MCF 10A (cell line): Measurements from ENCODE around the gene SNTG2. TPM values are rescaled to one million over a fixed set of nuclear protein-coding genes. Genes with fewer than 3 reads are reported as not detected.

ENCODE experiments used
- BruUV-seq: library from RNA; stranded (reverse); fragments of 400-500 nt; replicated peaks from 2 replicates; lab custom pipeline; 2021; lab: Mats Ljungman, UMichigan
- CTCF ChIA-PET: fragments of 300-600 bp; sonication (Branson Sonifier 250); formaldehyde crosslinking; extraction: SDS; loops from one replicate; lab custom pipeline; 2021; ENCODE audit warnings: antibody characterized with exemption, inconsistent platforms; lab: Yijun Ruan, JAX
- POLR2A ChIA-PET: fragments of 300-600, 350-650 bp; sonication (Branson Sonifier 250); formaldehyde crosslinking; extraction: SDS; loops from one replicate; lab custom pipeline; 2020; ENCODE audit warnings: antibody characterized with exemption, inconsistent platforms; lab: Yijun Ruan, JAX
- DNase-seq: peaks from one replicate; pipeline ENCODE4 v3.0.0-alpha.2; 2018; ENCODE audit not compliant: unreplicated experiment
- H3K27ac Mint-ChIP-seq: one replicate; pipeline ENCODE4 v1.8.0; 2022; ENCODE audit warnings: mild to moderate bottlenecking, low read depth, mixed read lengths; ENCODE audit not compliant: unreplicated experiment
- H3K27me3 Mint-ChIP-seq: one replicate; pipeline ENCODE4 v1.8.0; 2022; ENCODE audit warnings: mixed read lengths; ENCODE audit not compliant: insufficient read depth, unreplicated experiment
- H3K36me3 Mint-ChIP-seq: one replicate; pipeline ENCODE4 v1.8.0; 2022; ENCODE audit warnings: mild to moderate bottlenecking, moderate library complexity, mixed read lengths; ENCODE audit not compliant: insufficient read depth, unreplicated experiment
- H3K4me1 Mint-ChIP-seq: one replicate; pipeline ENCODE4 v1.8.0; 2022; ENCODE audit warnings: mixed read lengths; ENCODE audit not compliant: insufficient read depth, unreplicated experiment
- H3K4me3 Mint-ChIP-seq: one replicate; pipeline ENCODE4 v1.8.0; 2022; ENCODE audit warnings: mild to moderate bottlenecking, moderate library complexity, mixed read lengths; ENCODE audit not compliant: unreplicated experiment
- H3K9me3 Mint-ChIP-seq: one replicate; pipeline ENCODE4 v1.8.0; 2022; ENCODE audit warnings: mixed read lengths; ENCODE audit not compliant: unreplicated experiment
- intact Hi-C: fragments of 100-400 bp; cut with micrococcal nuclease; formaldehyde crosslinking; loops from 2 replicates; pipeline ENCODE4 v1.14.1; 2022
- total RNA-seq: library from RNA; stranded (reverse); gene quantifications from 2 replicates; pipeline ENCODE4 v1.2.3, GENCODE V29; 2022
- TF ChIP-seq, protein P1 (sequence below): fragments of 200-600 bp; IDR thresholded peaks from one replicate; pipeline ENCODE4 v1.8.0; 2022; ENCODE audit warnings: antibody characterized with exemption, mild to moderate bottlenecking; ENCODE audit not compliant: unreplicated experiment

The SNTG2 gene
- total RNA-seq, 1 experiment from 2014 or later: not detected

DNA sequence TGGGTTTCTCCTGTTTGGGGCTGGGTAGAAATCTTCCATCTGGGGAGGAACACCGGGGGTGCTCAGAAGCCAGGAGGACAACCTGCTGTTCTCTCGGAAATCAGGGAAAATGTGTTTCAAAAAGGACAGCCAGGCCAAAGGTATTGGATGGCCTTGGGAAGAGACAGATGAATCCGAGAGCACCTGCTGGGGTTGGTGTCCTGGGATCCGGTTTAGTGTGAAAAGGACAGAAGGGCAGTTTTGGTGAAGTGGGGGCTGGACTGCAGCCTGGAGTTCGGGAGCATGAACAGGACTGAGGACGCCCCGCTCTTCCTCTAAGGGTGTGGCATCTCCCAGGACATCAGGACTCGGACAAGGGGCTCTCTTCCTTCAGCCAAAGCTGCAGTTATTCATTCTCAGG lies 24.9 kb upstream of the SNTG2 start:
- peaks cover 14% of the 10 kb centered on the region for H3K27me3 Mint-ChIP-seq
- H3K36me3 Mint-ChIP-seq: no peaks in the 10 kb centered on the region
- intact Hi-C loops: no loop called here
- no peak overlapping the region for H3K4me3 Mint-ChIP-seq
- H3K4me1 Mint-ChIP-seq: no peaks in the 10 kb centered on the region
- TF ChIP-seq, protein P1, sequence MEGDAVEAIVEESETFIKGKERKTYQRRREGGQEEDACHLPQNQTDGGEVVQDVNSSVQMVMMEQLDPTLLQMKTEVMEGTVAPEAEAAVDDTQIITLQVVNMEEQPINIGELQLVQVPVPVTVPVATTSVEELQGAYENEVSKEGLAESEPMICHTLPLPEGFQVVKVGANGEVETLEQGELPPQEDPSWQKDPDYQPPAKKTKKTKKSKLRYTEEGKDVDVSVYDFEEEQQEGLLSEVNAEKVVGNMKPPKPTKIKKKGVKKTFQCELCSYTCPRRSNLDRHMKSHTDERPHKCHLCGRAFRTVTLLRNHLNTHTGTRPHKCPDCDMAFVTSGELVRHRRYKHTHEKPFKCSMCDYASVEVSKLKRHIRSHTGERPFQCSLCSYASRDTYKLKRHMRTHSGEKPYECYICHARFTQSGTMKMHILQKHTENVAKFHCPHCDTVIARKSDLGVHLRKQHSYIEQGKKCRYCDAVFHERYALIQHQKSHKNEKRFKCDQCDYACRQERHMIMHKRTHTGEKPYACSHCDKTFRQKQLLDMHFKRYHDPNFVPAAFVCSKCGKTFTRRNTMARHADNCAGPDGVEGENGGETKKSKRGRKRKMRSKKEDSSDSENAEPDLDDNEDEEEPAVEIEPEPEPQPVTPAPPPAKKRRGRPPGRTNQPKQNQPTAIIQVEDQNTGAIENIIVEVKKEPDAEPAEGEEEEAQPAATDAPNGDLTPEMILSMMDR: no peak
- BruUV-seq: no TSS peak
- ChIA-PET POLR2A (no interaction called here), CTCF (interaction anchor here (0.6 kb wide), 1 partner anchor 195 kb away, joined by 3 read pairs; no protein-coding TSS in a partner anchor)
- H3K27ac Mint-ChIP-seq: no peak overlapping the region
- no peaks in the 10 kb centered on the region for H3K9me3 Mint-ChIP-seq
- no peak for DNase-seq

DNA sequence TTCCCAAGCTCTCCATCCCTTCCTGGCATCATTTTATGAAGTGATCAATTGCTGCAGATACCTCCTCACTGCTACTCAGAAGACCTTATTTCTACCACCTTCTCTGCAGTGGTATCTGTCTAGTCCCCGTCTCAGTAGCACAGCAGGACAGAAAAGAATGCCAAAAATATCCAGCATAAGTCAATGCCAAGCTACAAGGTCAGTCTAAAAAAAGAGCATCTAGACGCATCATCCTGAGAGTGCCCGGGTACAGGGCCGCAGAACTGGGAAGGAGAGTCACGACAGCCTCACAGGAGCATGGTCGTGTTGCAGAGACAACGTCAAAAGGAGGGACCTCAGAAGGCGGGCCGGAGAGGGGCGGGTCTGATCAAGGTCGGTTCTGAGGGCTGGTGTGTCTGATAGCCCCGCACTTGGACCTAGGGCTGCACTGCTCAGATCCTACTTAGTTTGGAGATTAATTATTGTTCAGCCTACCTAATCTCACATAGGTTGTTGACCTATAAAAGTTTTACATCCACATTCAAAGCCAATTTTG lies 24.3 kb upstream of the SNTG2 start:
- H3K9me3 Mint-ChIP-seq: no peaks in the 10 kb centered on the region
- H3K36me3 Mint-ChIP-seq: no peaks in the 10 kb centered on the region
- H3K4me3 Mint-ChIP-seq: no peak overlapping the region
- ChIA-PET POLR2A (no interaction called here), CTCF (interaction anchor here (0.6 kb wide), 1 partner anchor 196 kb away, joined by 3 read pairs; no protein-coding TSS in a partner anchor)
- intact Hi-C loops: no loop called here
- no peak overlapping the region for H3K27ac Mint-ChIP-seq
- H3K27me3 Mint-ChIP-seq: peaks cover 14% of the 10 kb centered on the region
- TF ChIP-seq, protein P1: no peak
- no peak for DNase-seq
- BruUV-seq: no TSS peak
- no peaks in the 10 kb centered on the region for H3K4me1 Mint-ChIP-seq

DNA sequence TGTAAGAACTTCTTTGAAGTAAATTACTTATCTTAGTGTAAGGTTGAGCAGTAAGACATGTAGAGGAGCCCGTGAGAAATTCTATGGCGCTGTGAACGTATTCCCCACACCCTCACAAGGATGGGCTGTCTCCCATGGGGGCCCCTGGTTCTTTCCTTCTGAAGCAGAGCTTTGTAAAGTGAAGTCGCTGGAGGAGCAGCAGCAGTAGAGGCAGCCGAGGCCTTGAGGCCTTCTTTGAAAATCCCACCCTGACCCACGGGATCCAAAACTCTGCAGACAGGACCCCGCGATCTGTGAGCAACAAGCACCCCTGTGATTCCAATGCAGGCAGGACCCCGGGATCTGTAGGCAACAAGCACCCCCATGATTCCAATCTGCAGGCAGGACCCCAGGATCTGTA lies 23.8 kb upstream of the SNTG2 start:
- no TSS peak for BruUV-seq
- Mint-ChIP-seq H3K27me3 (peaks cover 14% of the 10 kb centered on the region), H3K4me3 (no peak overlapping the region)

DNA sequence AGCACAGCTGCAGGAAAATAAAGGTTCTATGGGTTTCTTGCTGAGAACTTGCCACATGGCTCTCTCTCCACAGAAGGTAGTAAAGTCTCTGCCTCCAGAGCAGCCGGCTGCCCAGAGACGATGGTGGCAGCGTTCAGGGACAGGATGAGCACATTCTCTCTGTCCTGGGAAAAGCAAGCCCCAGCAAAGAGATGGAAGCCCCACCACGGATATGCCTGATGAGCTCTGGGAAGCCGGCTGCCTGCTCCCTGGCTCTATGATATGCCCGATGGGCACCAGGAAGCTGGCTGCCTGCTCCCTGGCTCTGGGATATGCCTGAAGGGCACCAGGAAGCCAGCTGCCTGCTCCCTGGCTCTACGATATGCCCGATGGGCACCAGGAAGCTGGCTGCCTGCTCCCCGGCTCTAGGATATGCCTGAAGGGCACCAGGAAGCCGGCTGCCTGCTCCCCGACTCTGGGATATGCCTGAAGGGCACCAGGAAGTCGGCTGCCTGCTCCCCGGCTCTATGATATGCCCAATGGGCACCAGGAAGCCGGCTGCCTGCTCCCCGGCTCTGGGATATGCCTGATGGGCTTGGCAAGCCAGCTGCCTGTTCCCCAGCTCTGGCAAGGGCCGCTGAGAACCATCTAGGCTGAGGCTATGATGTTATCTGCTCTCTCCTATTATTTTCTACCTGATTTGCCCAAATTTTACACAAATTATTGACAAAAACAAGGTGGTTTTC lies 21.5 kb upstream of the SNTG2 start:
- Mint-ChIP-seq H3K4me3 (no peak overlapping the region), H3K27me3 (peaks cover 14% of the 10 kb centered on the region), H3K9me3 (no peaks in the 10 kb centered on the region), H3K27ac (no peak overlapping the region), H3K4me1 (no peaks in the 10 kb centered on the region), H3K36me3 (no peaks in the 10 kb centered on the region)
- CTCF ChIA-PET: no interaction called here
- TF ChIP-seq, protein P1: no peak
- intact Hi-C loops: no loop called here
- POLR2A ChIA-PET: no interaction called here
- no peak for DNase-seq
- no TSS peak for BruUV-seq

More for the DNA sequence above, 23.8 kb upstream of the SNTG2 start:
- Mint-ChIP-seq H3K9me3 (no peaks in the 10 kb centered on the region), H3K4me1 (no peaks in the 10 kb centered on the region), H3K36me3 (no peaks in the 10 kb centered on the region), H3K27ac (no peak overlapping the region)
- DNase-seq: no peak
- CTCF ChIA-PET: no interaction called here
- POLR2A ChIA-PET: no interaction called here
- TF ChIP-seq, protein P1: no peak
- intact Hi-C loops: no loop called here
